Measurements from ENCODE around the gene PTPRO. TPM values are rescaled to one million over a fixed set of nuclear protein-coding genes. Genes with fewer than 3 reads are reported as not detected.

Gene PTPRO
- total RNA-seq, 1 donor from 2014 or later = 0.24 TPM

DNA sequence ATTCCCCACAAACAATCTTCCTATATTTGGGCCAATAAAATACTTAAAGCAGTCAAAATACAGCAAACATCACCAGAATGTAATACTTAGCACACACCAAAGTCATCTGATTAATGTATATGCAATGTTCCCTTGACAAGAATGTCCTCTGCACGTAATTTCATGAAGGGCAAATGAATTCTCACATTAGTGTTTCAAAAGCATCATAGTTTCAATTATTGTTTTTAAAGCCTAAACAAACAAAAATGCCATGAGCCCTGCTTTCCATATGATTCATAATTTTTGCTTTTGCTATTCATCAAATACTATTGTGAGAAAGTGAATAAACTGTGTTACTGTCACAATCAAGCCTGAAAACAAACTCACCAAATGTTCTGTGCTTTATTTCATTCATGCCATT is 310.9 kb downstream of the PTPRO start:
- H3K4me1 Mint-ChIP-seq (ENCODE audit: low read depth) = peaks cover 29% of the 10 kb centered on the region
- no peak for DNase-seq (ENCODE audit: low spot score, unreplicated experiment)
- H3K36me3 Mint-ChIP-seq (ENCODE audit: insufficient read depth) = peaks cover 4% of the 10 kb centered on the region
- no peak overlapping the region for H3K27ac Mint-ChIP-seq
- no peaks in the 10 kb centered on the region for H3K27me3 Mint-ChIP-seq
- TF ChIP-seq, protein P1, sequence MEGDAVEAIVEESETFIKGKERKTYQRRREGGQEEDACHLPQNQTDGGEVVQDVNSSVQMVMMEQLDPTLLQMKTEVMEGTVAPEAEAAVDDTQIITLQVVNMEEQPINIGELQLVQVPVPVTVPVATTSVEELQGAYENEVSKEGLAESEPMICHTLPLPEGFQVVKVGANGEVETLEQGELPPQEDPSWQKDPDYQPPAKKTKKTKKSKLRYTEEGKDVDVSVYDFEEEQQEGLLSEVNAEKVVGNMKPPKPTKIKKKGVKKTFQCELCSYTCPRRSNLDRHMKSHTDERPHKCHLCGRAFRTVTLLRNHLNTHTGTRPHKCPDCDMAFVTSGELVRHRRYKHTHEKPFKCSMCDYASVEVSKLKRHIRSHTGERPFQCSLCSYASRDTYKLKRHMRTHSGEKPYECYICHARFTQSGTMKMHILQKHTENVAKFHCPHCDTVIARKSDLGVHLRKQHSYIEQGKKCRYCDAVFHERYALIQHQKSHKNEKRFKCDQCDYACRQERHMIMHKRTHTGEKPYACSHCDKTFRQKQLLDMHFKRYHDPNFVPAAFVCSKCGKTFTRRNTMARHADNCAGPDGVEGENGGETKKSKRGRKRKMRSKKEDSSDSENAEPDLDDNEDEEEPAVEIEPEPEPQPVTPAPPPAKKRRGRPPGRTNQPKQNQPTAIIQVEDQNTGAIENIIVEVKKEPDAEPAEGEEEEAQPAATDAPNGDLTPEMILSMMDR (IDR thresholded peaks at IDR 0.05; ENCODE audit: unreplicated experiment) = no peak
- no peaks in the 10 kb centered on the region for H3K9me3 Mint-ChIP-seq (ENCODE audit: low read depth)
- no peak overlapping the region for H3K4me3 Mint-ChIP-seq (ENCODE audit: low read depth)

DNA sequence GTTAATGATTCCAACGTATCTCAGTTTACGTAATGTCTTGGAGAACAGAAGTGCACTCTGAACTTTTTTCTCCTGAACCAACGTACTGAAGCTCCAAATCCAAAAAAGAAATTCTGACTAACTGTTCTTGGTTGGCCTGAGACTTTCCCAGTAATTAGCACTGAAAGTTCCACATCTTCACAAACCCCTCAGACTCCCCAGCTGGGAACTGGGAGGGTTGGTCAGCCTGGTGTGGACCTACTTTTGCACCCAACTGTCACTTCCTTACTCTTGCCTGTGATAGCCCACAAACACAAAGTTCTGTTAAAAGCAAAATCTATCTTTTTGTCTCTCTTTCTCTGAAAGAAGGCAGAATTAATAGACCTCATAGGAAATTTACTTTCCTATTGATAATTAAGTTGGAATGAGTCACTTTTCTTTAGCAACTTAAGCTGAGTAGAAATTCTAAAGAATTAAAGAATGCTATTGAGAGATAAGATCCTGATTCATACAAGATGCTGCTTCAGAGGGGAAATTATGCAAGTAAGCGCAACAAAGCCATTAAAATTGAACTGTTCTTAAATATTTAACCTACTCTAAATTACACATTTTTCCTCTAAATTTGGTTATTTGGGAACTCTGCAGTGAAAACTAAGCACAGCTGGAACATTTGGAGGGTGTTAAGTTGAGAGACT is 311.8 kb downstream of the PTPRO start:
- H3K27me3 Mint-ChIP-seq = no peaks in the 10 kb centered on the region
- H3K9me3 Mint-ChIP-seq (ENCODE audit: low read depth) = no peaks in the 10 kb centered on the region
- H3K36me3 Mint-ChIP-seq (ENCODE audit: insufficient read depth) = peaks cover 4% of the 10 kb centered on the region
- H3K4me3 Mint-ChIP-seq (ENCODE audit: low read depth) = no peak overlapping the region
- H3K27ac Mint-ChIP-seq = no peak overlapping the region
- no peak for DNase-seq (ENCODE audit: low spot score, unreplicated experiment)
- TF ChIP-seq, protein P1 (IDR thresholded peaks at IDR 0.05; ENCODE audit: unreplicated experiment) = no peak
- peaks cover 21% of the 10 kb centered on the region for H3K4me1 Mint-ChIP-seq (ENCODE audit: low read depth)

DNA sequence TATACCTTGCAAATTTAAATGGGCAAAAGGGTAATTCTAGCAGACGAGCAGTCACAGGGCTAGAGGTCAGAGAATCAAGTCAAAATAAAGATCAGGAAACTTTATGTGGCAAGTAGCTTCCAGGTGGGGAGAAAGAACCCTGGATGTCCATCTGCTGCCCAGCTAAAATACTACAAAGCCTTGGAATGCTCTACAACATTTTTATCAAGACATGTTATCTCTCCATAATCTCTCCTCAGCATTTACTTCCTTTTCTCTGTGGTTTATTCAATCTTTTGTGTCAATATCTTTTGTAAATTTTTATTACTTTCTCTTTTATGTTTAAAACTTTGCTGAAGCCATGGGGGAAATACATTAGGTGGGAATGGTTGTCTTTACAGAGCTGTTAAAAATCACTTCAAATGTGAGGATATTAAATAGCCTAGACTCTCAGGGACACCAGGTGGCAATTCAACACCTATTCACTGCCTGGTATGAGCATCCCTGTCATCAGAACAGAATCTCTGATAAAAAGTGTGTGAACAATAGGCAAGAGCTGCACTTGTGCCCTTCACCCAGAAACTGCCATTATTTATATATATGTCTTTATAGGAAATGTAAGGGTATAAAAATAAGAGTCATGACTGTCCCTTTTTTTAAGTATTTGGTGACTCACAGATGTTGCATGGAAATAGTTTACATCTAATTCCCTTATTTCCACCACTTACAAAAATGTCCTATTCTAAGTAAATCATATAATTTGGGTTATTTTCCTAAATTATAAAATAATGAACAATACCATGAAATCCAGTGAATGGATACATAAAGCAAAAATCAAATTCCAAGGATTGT is 314.0 kb downstream of the PTPRO start:
- no peak for DNase-seq (ENCODE audit: low spot score, unreplicated experiment)
- peaks cover 10% of the 10 kb centered on the region for H3K36me3 Mint-ChIP-seq (ENCODE audit: insufficient read depth)
- H3K4me1 Mint-ChIP-seq (ENCODE audit: low read depth) = peaks cover 5% of the 10 kb centered on the region
- TF ChIP-seq, protein P1 (IDR thresholded peaks at IDR 0.05; ENCODE audit: unreplicated experiment) = no peak
- H3K9me3 Mint-ChIP-seq (ENCODE audit: low read depth) = no peaks in the 10 kb centered on the region
- H3K4me3 Mint-ChIP-seq (ENCODE audit: low read depth) = no peak overlapping the region
- H3K27ac Mint-ChIP-seq = no peak overlapping the region
- no peaks in the 10 kb centered on the region for H3K27me3 Mint-ChIP-seq

DNA sequence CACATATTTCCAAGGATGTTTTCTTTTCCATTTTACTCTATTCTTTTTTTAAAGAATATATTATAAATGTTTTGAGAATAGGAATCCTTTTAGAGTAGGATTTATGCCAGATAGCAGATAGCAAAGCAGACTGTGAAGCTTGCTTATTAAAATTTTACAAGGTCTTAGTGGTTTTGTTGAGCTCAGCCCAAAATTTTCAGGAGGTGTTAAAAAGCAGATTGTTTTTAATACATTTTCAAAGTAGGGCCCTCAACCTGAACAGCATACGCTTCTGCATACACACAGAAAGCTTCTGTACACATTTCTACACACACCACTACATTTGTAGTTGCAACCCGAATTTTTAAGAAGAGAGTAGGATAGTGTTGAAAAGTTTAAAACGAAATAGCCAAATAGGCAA is 315.9 kb downstream of the PTPRO start:
- TF ChIP-seq, protein P1 (IDR thresholded peaks at IDR 0.05; ENCODE audit: unreplicated experiment) = no peak
- H3K27me3 Mint-ChIP-seq = no peaks in the 10 kb centered on the region
- H3K9me3 Mint-ChIP-seq (ENCODE audit: low read depth) = no peaks in the 10 kb centered on the region
- H3K27ac Mint-ChIP-seq = no peak overlapping the region
- no peaks in the 10 kb centered on the region for H3K4me1 Mint-ChIP-seq (ENCODE audit: low read depth)
- peaks cover 8% of the 10 kb centered on the region for H3K36me3 Mint-ChIP-seq (ENCODE audit: insufficient read depth)
- no peak overlapping the region for H3K4me3 Mint-ChIP-seq (ENCODE audit: low read depth)
- no peak for DNase-seq (ENCODE audit: low spot score, unreplicated experiment)

DNA sequence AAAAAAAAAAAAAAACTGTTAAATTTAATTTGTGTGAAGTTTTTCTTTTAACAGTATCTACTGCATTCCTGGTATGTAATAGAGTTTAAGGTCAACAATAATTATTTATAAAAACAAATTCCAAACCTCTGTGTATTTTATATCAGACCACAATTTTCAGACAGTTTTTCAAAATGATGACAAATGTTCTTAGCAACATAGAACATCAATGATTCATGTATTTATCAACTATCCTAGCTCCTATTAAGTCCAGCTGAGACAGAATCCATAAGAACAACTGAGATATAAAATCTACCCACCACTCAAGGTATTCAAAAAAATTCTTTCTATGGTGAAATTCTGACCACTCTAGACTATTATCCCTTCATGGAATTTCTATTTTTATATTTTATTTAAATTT is 322.4 kb downstream of the PTPRO start:
- TF ChIP-seq, protein P1 (IDR thresholded peaks at IDR 0.05; ENCODE audit: unreplicated experiment) = no peak
- Mint-ChIP-seq H3K4me1 (ENCODE audit: low read depth) (peaks cover 2% of the 10 kb centered on the region), H3K27me3 (no peaks in the 10 kb centered on the region), H3K36me3 (ENCODE audit: insufficient read depth) (peaks cover 18% of the 10 kb centered on the region), H3K4me3 (ENCODE audit: low read depth) (no peak overlapping the region), H3K27ac (no peak overlapping the region), H3K9me3 (ENCODE audit: low read depth) (no peaks in the 10 kb centered on the region)
- no peak for DNase-seq (ENCODE audit: low spot score, unreplicated experiment)

All from progenitor cell of endocrine pancreas (in vitro differentiated cells).